Body of pancreas (tissue), 4 donors: ENCODE results near the gene SGTA.

Experiments used
- CTCF ChIP-seq, 7 experiments: fragments of 450-650 bp in 4 of 7; fragments of 200-600 bp in 3 of 7; sonication (generic) in 3 of 7; IDR thresholded peaks; one replicate each; pipeline ENCODE4 v1.5.1; 2016 to 2019; ENCODE audit warnings: antibody characterized with exemption in 7 of 7
- POLR2A ChIP-seq, 3 donors: fragments of 450-650 bp; IDR thresholded peaks; one replicate each; pipeline ENCODE4 v1.6.1; 2016; ENCODE audit warnings: antibody characterized with exemption in 3 of 3, mild to moderate bottlenecking in 2 of 3

- TF ChIP-seq CTCF (IDR thresholded peaks at IDR 0.05) = no peak
- no peak for TF ChIP-seq POLR2A (IDR thresholded peaks at IDR 0.05)
These were observed 15.7 kb upstream of the SGTA start for GRCh38 chr19:2798733-2799132.
